Muscle of back (tissue), 10 donors: ENCODE measurements around the gene NUP205. TPM values are rescaled to one million over a fixed set of nuclear protein-coding genes. Genes with fewer than 3 reads are reported as not detected.

Experiments
- polyA plus RNA-seq, 10 donors: library from polyadenylated mRNA; unstranded; fragments of 120-200 nt; gene quantifications; one replicate each; pipeline ENCODE4 v1.2.1, GENCODE V29; 2013; ENCODE audit not compliant: insufficient read length in 10 of 10

Gene NUP205
- polyA plus RNA-seq, 10 donors = 26.7 to 41.7 (median 36.3) TPM

Other genes starting within 250 kb of the NUP205 start
- 10 to 100 TPM; 20.3 to 26.1 (median 22.6) TPM for gene CNOT4, start 47.8 kb upstream of the NUP205 start, polyA plus RNA-seq
- 10 to 100 TPM; 45.9 to 53.3 (median 49.9) TPM for gene STMP1, start 104.6 kb downstream of the NUP205 start, polyA plus RNA-seq
- 1 to 10 TPM in 6 of 10 donors, under 1 TPM in 4; 0.73 to 4.0 (median 1.4) TPM for gene SLC13A4, start 170.3 kb downstream of the NUP205 start, polyA plus RNA-seq
- gene FAM180A, start 190.9 kb downstream of the NUP205 start, polyA plus RNA-seq = 1 to 10 TPM in 1 of 10 donors, under 1 TPM in 6, not detected in 3; 0.13 to 1.1 (median 0.56) TPM